ENCODE data around the gene RGR. TPM values are rescaled to one million over a fixed set of nuclear protein-coding genes. Genes with fewer than 3 reads are reported as not detected.
A peak's percentile ranks its signal among the peaks of the same experiment; 100 is the strongest.
"Not testable (repeated sequence)": the region's sequence is repeated elsewhere in the genome, so short reads cannot be mapped to it uniquely, and the experiment has no call there.

The RGR gene
- polyA plus RNA-seq, 4 donors: 0.04 to 0.12 TPM; not detected in 2

DNA sequence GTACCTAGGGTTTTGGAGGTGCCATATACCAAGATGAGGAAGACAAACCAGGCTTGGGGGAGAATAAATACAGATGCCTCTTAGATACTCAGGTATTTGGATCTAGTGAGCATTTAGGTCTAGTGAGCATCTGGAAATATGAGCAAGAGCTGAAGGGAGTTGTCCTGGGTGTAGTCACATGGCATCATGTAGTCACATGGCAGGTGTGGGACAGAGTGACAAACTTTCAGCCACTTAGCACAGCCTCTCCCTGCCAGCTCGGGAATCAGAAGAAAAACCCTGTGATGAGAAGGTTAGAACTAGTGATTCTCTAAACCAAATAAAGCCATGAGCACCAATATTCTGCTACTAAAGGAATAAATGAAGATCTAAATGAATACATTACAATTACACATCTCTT, 24.3 kb downstream of the RGR start:
- no peak for FAIRE-seq
- H3K4me1 ChIP-seq (ENCODE audit: control insufficient read depth in 3 of 3, insufficient read depth in 2 of 3, low read depth in 1 of 3, low read length in 2 of 3): no peaks in the 10 kb centered on the region
- 68 to 83% (median 73%) methylated on average over 1 of the region's 1 CpG for WGBS, 3 donors

DNA sequence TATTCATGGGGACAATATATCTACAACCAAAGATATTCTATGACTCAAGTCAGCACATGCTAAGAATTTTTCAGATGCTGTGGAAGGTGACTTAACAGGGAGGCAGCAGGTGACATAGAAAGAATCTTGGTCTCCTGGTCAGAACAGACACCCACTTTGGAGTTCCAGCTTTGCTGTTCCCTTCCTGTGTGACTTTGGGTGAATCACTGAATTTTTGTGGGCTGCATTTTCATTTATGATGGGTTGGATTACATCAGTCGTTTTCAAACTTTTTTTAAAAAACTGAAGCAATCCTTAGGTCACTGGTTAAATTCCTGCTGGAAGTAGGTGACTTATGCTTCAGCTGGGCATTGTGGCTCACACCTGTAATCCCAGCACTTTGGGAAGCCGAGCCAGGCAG, 24.9 kb downstream of the RGR start:
- Histone ChIP-seq H3K36me3 (ENCODE audit: control insufficient read depth in 3 of 3, insufficient read depth in 2 of 3, low read depth in 1 of 3, low read length in 3 of 3) (no peaks in the 10 kb centered on the region), H3K9me3 (ENCODE audit: control insufficient read depth in 2 of 2, insufficient read depth in 1 of 2, low read depth in 1 of 2, low read length in 1 of 2) (no peaks in the 10 kb centered on the region), H3K27ac (ENCODE audit: low read depth in 1 of 3, low read length in 2 of 3) (no peak overlapping the region), H3K4me1 (ENCODE audit: control insufficient read depth in 3 of 3, insufficient read depth in 2 of 3, low read depth in 1 of 3, low read length in 2 of 3) (no peaks in the 10 kb centered on the region), H3K27me3 (ENCODE audit: control insufficient read depth in 3 of 3, insufficient read depth in 3 of 3, low read length in 3 of 3) (no peaks in the 10 kb centered on the region), H3K4me3 (ENCODE audit: low read depth in 1 of 3, low read length in 3 of 3) (no peak overlapping the region)
- DNase-seq (no peak), FAIRE-seq (no peak)
- 38 to 65% (median 41%) methylated on average over 2 of the region's 2 CpGs for WGBS, 3 donors

More for the DNA sequence above, 24.3 kb downstream of the RGR start:
- DNase-seq: no peak
- H3K4me3 ChIP-seq (ENCODE audit: low read depth in 1 of 3, low read length in 3 of 3): no peak overlapping the region
- H3K27ac ChIP-seq (ENCODE audit: low read depth in 1 of 3, low read length in 2 of 3): no peak overlapping the region
- no peaks in the 10 kb centered on the region for H3K27me3 ChIP-seq (ENCODE audit: control insufficient read depth in 3 of 3, insufficient read depth in 3 of 3, low read length in 3 of 3)
- H3K9me3 ChIP-seq (ENCODE audit: control insufficient read depth in 2 of 2, insufficient read depth in 1 of 2, low read depth in 1 of 2, low read length in 1 of 2): no peaks in the 10 kb centered on the region
- no peaks in the 10 kb centered on the region for H3K36me3 ChIP-seq (ENCODE audit: control insufficient read depth in 3 of 3, insufficient read depth in 2 of 3, low read depth in 1 of 3, low read length in 3 of 3)

- no peak for FAIRE-seq
- Histone ChIP-seq H3K36me3 (ENCODE audit: control insufficient read depth in 3 of 3, insufficient read depth in 2 of 3, low read depth in 1 of 3, low read length in 3 of 3) (no peaks in the 10 kb centered on the region), H3K9me3 (ENCODE audit: control insufficient read depth in 2 of 2, insufficient read depth in 1 of 2, low read depth in 1 of 2, low read length in 1 of 2) (no peaks in the 10 kb centered on the region), H3K27ac (ENCODE audit: low read depth in 1 of 3, low read length in 2 of 3) (peak overlapping the region in 1 of 3 donors; percentile 39), H3K4me1 (ENCODE audit: control insufficient read depth in 3 of 3, insufficient read depth in 2 of 3, low read depth in 1 of 3, low read length in 2 of 3) (no peaks in the 10 kb centered on the region), H3K27me3 (ENCODE audit: control insufficient read depth in 3 of 3, insufficient read depth in 3 of 3, low read length in 3 of 3) (no peaks in the 10 kb centered on the region), H3K4me3 (ENCODE audit: low read depth in 1 of 3, low read length in 3 of 3) (no peak overlapping the region)
- peak; percentile 21 to 37 for DNase-seq
- 6 to 34% (median 11%) methylated on average over 1 of the region's 1 CpG for WGBS, 3 donors
These were observed 25.9 kb downstream of the RGR start for GRCh38 chr10:84270708-84271107.

- H3K4me1 ChIP-seq (ENCODE audit: control insufficient read depth in 3 of 3, insufficient read depth in 2 of 3, low read depth in 1 of 3, low read length in 2 of 3); H3K27ac ChIP-seq (ENCODE audit: low read depth in 1 of 3, low read length in 2 of 3); H3K36me3 ChIP-seq (ENCODE audit: control insufficient read depth in 3 of 3, insufficient read depth in 2 of 3, low read depth in 1 of 3, low read length in 3 of 3); DNase-seq; H3K4me3 ChIP-seq (ENCODE audit: low read depth in 1 of 3, low read length in 3 of 3); H3K9me3 ChIP-seq (ENCODE audit: control insufficient read depth in 2 of 2, insufficient read depth in 1 of 2, low read depth in 1 of 2, low read length in 1 of 2); FAIRE-seq; H3K27me3 ChIP-seq (ENCODE audit: control insufficient read depth in 3 of 3, insufficient read depth in 3 of 3, low read length in 3 of 3): not testable (repeated sequence)
- 62 to 73% (median 69%) methylated on average over 24 to 30 of the region's 31 CpGs for WGBS, 3 donors
These were observed 35.1 kb downstream of the RGR start for GRCh38 chr10:84279876-84280475.

DNA sequence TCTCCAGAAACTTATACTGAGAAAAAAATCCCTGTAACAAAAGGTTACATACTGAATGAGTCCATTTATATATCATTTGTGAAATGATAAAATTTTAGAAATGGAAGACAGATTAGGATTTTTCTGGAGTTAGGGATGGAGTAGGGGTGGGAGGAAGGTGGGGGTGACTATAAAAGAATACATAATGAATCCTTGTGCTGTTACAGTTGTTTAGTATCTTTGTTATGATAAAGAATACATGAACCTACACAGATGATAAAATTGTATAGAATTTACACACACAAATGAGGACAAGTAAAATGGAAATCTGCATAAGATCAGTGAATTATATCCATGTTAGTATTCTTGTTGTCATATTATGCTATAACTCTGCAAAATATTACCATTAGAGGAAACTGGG, 41.8 kb downstream of the RGR start:
- Histone ChIP-seq H3K36me3 (ENCODE audit: control insufficient read depth in 3 of 3, insufficient read depth in 2 of 3, low read depth in 1 of 3, low read length in 3 of 3) (no peaks in the 10 kb centered on the region), H3K27me3 (ENCODE audit: control insufficient read depth in 3 of 3, insufficient read depth in 3 of 3, low read length in 3 of 3) (no peaks in the 10 kb centered on the region), H3K27ac (ENCODE audit: low read depth in 1 of 3, low read length in 2 of 3) (no peak overlapping the region), H3K4me1 (ENCODE audit: control insufficient read depth in 3 of 3, insufficient read depth in 2 of 3, low read depth in 1 of 3, low read length in 2 of 3) (no peaks in the 10 kb centered on the region), H3K4me3 (ENCODE audit: low read depth in 1 of 3, low read length in 3 of 3) (no peak overlapping the region), H3K9me3 (ENCODE audit: control insufficient read depth in 2 of 2, insufficient read depth in 1 of 2, low read depth in 1 of 2, low read length in 1 of 2) (no peaks in the 10 kb centered on the region)
- FAIRE-seq: no peak
- no peak for DNase-seq

DNA sequence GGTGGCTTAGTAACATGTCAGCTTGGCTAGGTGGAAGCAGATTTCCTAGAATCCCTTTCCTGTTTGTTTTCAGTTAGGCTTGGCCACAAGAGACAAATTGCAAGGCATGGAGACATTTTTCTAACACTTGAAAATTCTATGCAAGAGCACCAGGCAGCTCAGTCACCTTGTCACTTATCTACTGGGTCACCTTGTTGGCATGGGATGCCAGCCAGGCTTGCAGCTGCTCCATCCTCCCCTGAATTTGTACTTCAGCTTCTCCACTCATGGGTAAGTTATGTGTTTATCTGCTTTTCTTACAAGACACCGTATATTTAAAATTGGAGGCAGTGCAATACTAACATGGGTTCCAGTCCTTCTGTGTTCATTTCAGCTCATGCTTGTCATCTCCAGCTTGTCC, 43.3 kb downstream of the RGR start:
- Histone ChIP-seq H3K9me3 (ENCODE audit: control insufficient read depth in 2 of 2, insufficient read depth in 1 of 2, low read depth in 1 of 2, low read length in 1 of 2) (no peaks in the 10 kb centered on the region), H3K4me3 (ENCODE audit: low read depth in 1 of 3, low read length in 3 of 3) (no peak overlapping the region), H3K4me1 (ENCODE audit: control insufficient read depth in 3 of 3, insufficient read depth in 2 of 3, low read depth in 1 of 3, low read length in 2 of 3) (no peaks in the 10 kb centered on the region), H3K36me3 (ENCODE audit: control insufficient read depth in 3 of 3, insufficient read depth in 2 of 3, low read depth in 1 of 3, low read length in 3 of 3) (no peaks in the 10 kb centered on the region), H3K27me3 (ENCODE audit: control insufficient read depth in 3 of 3, insufficient read depth in 3 of 3, low read length in 3 of 3) (no peaks in the 10 kb centered on the region), H3K27ac (ENCODE audit: low read depth in 1 of 3, low read length in 2 of 3) (no peak overlapping the region)
- DNase-seq: no peak
- WGBS, 3 donors: 71 to 91% (median 71%) methylated on average over 1 of the region's 1 CpG
- no peak for FAIRE-seq

DNA sequence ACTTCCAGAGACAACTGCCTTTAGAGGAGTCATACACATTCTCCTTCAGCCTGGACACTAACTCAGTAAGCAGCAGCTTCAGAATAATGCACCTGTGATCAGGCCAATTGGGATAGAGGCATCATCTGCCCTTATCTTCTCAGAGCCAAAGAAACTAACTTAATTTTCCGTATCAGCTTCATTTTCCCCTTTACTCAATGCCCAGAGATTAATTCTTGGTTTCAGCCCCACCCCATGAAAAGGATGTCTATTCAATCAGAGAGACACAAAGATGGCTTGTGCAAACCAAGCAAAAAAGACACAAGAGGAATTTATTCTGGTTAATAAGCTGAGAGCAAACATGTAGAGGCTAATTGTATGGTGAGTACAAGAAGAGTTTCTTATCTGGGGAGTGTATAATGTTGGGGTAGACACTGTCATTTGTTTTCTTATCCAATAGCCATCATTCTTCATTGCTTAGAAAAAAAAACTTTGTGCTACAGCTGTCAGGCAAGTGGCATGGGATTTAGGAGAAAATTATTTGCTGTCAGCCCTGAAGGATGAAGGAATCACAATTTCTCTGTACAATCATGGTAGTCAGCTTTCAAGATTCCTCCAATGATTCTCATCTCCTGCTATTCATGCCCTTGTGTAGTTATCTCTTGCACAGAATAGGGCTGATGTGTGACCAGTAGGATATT, 44.8 kb downstream of the RGR start:
- Histone ChIP-seq H3K27ac (ENCODE audit: low read depth in 1 of 3, low read length in 2 of 3) (no peak overlapping the region), H3K9me3 (ENCODE audit: control insufficient read depth in 2 of 2, insufficient read depth in 1 of 2, low read depth in 1 of 2, low read length in 1 of 2) (no peaks in the 10 kb centered on the region), H3K4me1 (ENCODE audit: control insufficient read depth in 3 of 3, insufficient read depth in 2 of 3, low read depth in 1 of 3, low read length in 2 of 3) (no peaks in the 10 kb centered on the region), H3K36me3 (ENCODE audit: control insufficient read depth in 3 of 3, insufficient read depth in 2 of 3, low read depth in 1 of 3, low read length in 3 of 3) (no peaks in the 10 kb centered on the region), H3K27me3 (ENCODE audit: control insufficient read depth in 3 of 3, insufficient read depth in 3 of 3, low read length in 3 of 3) (no peaks in the 10 kb centered on the region), H3K4me3 (ENCODE audit: low read depth in 1 of 3, low read length in 3 of 3) (no peak overlapping the region)
- WGBS, 3 donors: 70 to 82% (median 77%) methylated on average over 1 of the region's 1 CpG
- FAIRE-seq: no peak
- no peak for DNase-seq

- Histone ChIP-seq H3K27me3 (ENCODE audit: control insufficient read depth in 3 of 3, insufficient read depth in 3 of 3, low read length in 3 of 3) (no peaks in the 10 kb centered on the region), H3K4me1 (ENCODE audit: control insufficient read depth in 3 of 3, insufficient read depth in 2 of 3, low read depth in 1 of 3, low read length in 2 of 3) (no peaks in the 10 kb centered on the region), H3K27ac (ENCODE audit: low read depth in 1 of 3, low read length in 2 of 3) (no peak overlapping the region), H3K36me3 (ENCODE audit: control insufficient read depth in 3 of 3, insufficient read depth in 2 of 3, low read depth in 1 of 3, low read length in 3 of 3) (no peaks in the 10 kb centered on the region), H3K4me3 (ENCODE audit: low read depth in 1 of 3, low read length in 3 of 3) (no peak overlapping the region), H3K9me3 (ENCODE audit: control insufficient read depth in 2 of 2, insufficient read depth in 1 of 2, low read depth in 1 of 2, low read length in 1 of 2) (no peaks in the 10 kb centered on the region)
- 61 to 71% (median 65%) methylated on average over 3 of the region's 3 CpGs for WGBS, 3 donors
- no peak for DNase-seq
- FAIRE-seq: no peak
These were observed 45.4 kb downstream of the RGR start for GRCh38 chr10:84290235-84290634.

DNA sequence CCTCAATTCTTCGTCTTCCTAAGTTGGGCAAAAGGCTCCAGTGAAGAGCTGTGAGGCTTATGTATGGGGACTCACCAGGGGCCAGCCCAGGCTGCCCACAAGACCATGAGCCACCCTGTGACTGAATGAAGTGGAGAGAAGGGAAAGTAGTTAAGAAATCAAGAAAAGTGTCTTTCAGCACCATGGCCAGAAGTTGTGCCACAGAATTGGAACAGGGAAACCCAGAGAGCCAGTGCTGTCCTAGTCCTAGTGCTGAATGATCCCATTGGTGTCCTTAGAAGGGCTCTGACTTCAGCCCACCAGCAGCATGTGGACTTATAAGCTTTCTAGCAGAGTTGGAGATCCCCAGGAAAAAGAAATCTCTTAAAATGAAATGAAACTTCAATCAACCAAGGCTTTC, 46.5 kb downstream of the RGR start:
- DNase-seq (peak in 1 of 2 donors; percentile 44), FAIRE-seq (no peak)
- WGBS, 3 donors: 30 to 35% (median 33%) methylated on average over 1 of the region's 1 CpG

More for the DNA sequence above, 46.5 kb downstream of the RGR start:
- H3K36me3 ChIP-seq (ENCODE audit: control insufficient read depth in 3 of 3, insufficient read depth in 2 of 3, low read depth in 1 of 3, low read length in 3 of 3): no peaks in the 10 kb centered on the region
- no peak overlapping the region for H3K4me3 ChIP-seq (ENCODE audit: low read depth in 1 of 3, low read length in 3 of 3)
- H3K27me3 ChIP-seq (ENCODE audit: control insufficient read depth in 3 of 3, insufficient read depth in 3 of 3, low read length in 3 of 3): no peaks in the 10 kb centered on the region
- no peak overlapping the region for H3K27ac ChIP-seq (ENCODE audit: low read depth in 1 of 3, low read length in 2 of 3)
- no peaks in the 10 kb centered on the region for H3K9me3 ChIP-seq (ENCODE audit: control insufficient read depth in 2 of 2, insufficient read depth in 1 of 2, low read depth in 1 of 2, low read length in 1 of 2)
- H3K4me1 ChIP-seq (ENCODE audit: control insufficient read depth in 3 of 3, insufficient read depth in 2 of 3, low read depth in 1 of 3, low read length in 2 of 3): no peaks in the 10 kb centered on the region

All from small intestine (tissue), 7 donors.